DMS153 treated with DMSO at 0.1 percent for 48 hours (cell line): Measurements from ENCODE around the gene KRT31.
"Not testable (repeated sequence)": the region's sequence is repeated elsewhere in the genome, so short reads cannot be mapped to it uniquely, and the experiment has no call there.

Experiments used
- DNase-seq: peaks from one replicate; lab custom pipeline; 2025; ENCODE audit not compliant: unreplicated experiment; lab: John Stamatoyannopoulos, UW

The KRT31 gene

GRCh38 chr17:41392278-41392677, 5.1 kb downstream of the KRT31 start:
- no peak for DNase-seq

GRCh38 chr17:41391535-41391934, 5.9 kb downstream of the KRT31 start:
- DNase-seq = no peak

GRCh38 chr17:41390411-41390938, 6.9 kb downstream of the KRT31 start:
- DNase-seq = no peak

GRCh38 chr17:41387670-41388069, 9.7 kb downstream of the KRT31 start:
- DNase-seq = no peak

GRCh38 chr17:41386227-41386626, 11.2 kb downstream of the KRT31 start:
- no peak for DNase-seq

- no peak for DNase-seq
These were observed 13.7 kb downstream of the KRT31 start for GRCh38 chr17:41383690-41384089.

GRCh38 chr17:41382394-41382793, 15.0 kb downstream of the KRT31 start:
- no peak for DNase-seq

GRCh38 chr17:41381943-41382342, 15.5 kb downstream of the KRT31 start, which contains the start of gene KRT34:
Gene KRT34 (minus strand): TSS chr17:41382306. CDS start chr17:41382246, 60 bp downstream.
- DNase-seq = not testable (repeated sequence)

GRCh38 chr17:41380091-41380490, 17.3 kb downstream of the KRT31 start:
- not testable (repeated sequence) for DNase-seq

- no peak for DNase-seq
These were observed 19.9 kb downstream of the KRT31 start for GRCh38 chr17:41377546-41377945.

GRCh38 chr17:41369713-41370112, 27.7 kb downstream of the KRT31 start, which contains the start of gene KRT33B:
Gene KRT33B (minus strand): TSS chr17:41369813. CDS start chr17:41369750, 63 bp downstream.
- DNase-seq = no peak

- no peak for DNase-seq
These were observed 28.4 kb downstream of the KRT31 start for GRCh38 chr17:41369023-41369422.

- no peak for DNase-seq
These were observed 29.9 kb downstream of the KRT31 start for GRCh38 chr17:41367426-41368075.

- DNase-seq = no peak
These were observed 31.3 kb downstream of the KRT31 start for GRCh38 chr17:41366070-41366469.

- no peak for DNase-seq
These were observed 33.5 kb downstream of the KRT31 start for GRCh38 chr17:41363881-41364280.

GRCh38 chr17:41360296-41360995, 37.0 kb downstream of the KRT31 start:
- no peak for DNase-seq

- DNase-seq = no peak
These were observed 42.9 kb downstream of the KRT31 start for GRCh38 chr17:41354536-41354935.

GRCh38 chr17:41352597-41353366, 44.6 kb downstream of the KRT31 start:
- DNase-seq = no peak

GRCh38 chr17:41351177-41351576, 46.2 kb downstream of the KRT31 start:
- DNase-seq = no peak

- not testable (repeated sequence) for DNase-seq
These were observed 47.0 kb downstream of the KRT31 start, which contains the start of gene KRT33A for GRCh38 chr17:41350381-41350878. Gene KRT33A (minus strand): TSS chr17:41350828. CDS start chr17:41350767, 61 bp downstream.
